ENCODE data around the gene TNFRSF21.

DNA sequence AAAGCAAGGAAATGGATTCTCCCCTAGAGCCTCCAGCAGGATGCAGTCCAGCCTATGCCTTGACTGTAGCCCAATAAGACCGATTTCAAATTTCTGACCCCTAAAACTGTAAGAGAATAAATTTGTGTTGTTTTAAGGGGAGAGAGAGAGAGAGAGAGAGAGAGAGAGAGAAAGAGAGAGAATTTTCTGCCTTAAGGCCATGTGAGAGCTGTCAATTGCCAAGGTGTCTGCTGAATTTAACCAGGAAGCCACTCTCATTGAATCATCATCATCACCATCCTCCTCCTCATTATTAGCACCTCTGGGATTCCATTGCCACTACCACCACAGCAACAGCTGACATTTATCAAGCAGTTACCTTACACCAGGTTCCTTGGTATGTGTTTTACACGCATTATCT is 27.8 kb upstream of the TNFRSF21 start:
- TF ChIP-seq, protein P1, sequence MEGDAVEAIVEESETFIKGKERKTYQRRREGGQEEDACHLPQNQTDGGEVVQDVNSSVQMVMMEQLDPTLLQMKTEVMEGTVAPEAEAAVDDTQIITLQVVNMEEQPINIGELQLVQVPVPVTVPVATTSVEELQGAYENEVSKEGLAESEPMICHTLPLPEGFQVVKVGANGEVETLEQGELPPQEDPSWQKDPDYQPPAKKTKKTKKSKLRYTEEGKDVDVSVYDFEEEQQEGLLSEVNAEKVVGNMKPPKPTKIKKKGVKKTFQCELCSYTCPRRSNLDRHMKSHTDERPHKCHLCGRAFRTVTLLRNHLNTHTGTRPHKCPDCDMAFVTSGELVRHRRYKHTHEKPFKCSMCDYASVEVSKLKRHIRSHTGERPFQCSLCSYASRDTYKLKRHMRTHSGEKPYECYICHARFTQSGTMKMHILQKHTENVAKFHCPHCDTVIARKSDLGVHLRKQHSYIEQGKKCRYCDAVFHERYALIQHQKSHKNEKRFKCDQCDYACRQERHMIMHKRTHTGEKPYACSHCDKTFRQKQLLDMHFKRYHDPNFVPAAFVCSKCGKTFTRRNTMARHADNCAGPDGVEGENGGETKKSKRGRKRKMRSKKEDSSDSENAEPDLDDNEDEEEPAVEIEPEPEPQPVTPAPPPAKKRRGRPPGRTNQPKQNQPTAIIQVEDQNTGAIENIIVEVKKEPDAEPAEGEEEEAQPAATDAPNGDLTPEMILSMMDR (conservative IDR thresholded peaks at IDR 0.05 in 1 of 2, IDR thresholded peaks at IDR 0.05 in 1 of 2; ENCODE audit: extremely low read depth in 1 of 2, insufficient read depth in 1 of 2, low read depth in 1 of 2, low read length in 2 of 2), result no peak
- TF ChIP-seq EZH2 (IDR thresholded peaks at IDR 0.05; ENCODE audit: borderline replicate concordance, low read length), result no peak

Measured in mammary epithelial cell (primary cell).